ENCODE measurements around the gene DHX58. TPM values are rescaled to one million over a fixed set of nuclear protein-coding genes. Genes with fewer than 3 reads are reported as not detected.

Gene DHX58
- total and polyA plus RNA-seq, 2 donors (not counting 3 experiments of a cell fraction or from before 2014, with no cell fraction given): 3.1 to 9.0 TPM

GRCh38 chr17:42113293-42114069 is 967 bp upstream of the DHX58 start:
- intact Hi-C loops (cut with micrococcal nuclease): no loop called here
- CTCF ChIA-PET: interaction anchor here (0.6 to 2.2 kb wide), 11 partner anchors 9 to 154 kb away, joined by 3 to 13 read pairs (median 5); partner anchors contain the start of gene HSPB9
- no peak overlapping the region for H3K4me2 ChIP-seq (ENCODE audit: insufficient read depth, low read length)
- H3K4me3 ChIP-seq (replicated peaks in 1 of 3; ENCODE audit: insufficient read depth in 1 of 3, low read depth in 1 of 3, low read length in 3 of 3): no peak overlapping the region
- H2AFZ ChIP-seq (ENCODE audit: low read depth, low read length): no peak overlapping the region
- no peak overlapping the region for H3K9ac ChIP-seq (replicated peaks; ENCODE audit: extremely low read depth, insufficient read depth, low read length)
- TF ChIP-seq POLR2AphosphoS5 (IDR thresholded peaks at IDR 0.05; ENCODE audit: insufficient read depth, low read depth, low read length): no peak
- TF ChIP-seq MYC (IDR thresholded peaks at IDR 0.05; ENCODE audit: low read depth, low read length): no peak
- TF ChIP-seq CTCF (IDR thresholded peaks at IDR 0.05; ENCODE audit: extremely low read depth in 1 of 2, insufficient read depth in 1 of 2, low read depth in 1 of 2, low read length in 2 of 2): no peak
- H3K27ac ChIP-seq (ENCODE audit: insufficient read depth, low read depth, low read length): no peak overlapping the region
- DNase-seq (ENCODE audit: low read depth, low spot score) (no peak), FAIRE-seq (no peak)
- POLR2A ChIA-PET: interaction anchor here (0.8 to 1.7 kb wide), 2 partner anchors 10 to 74 kb away, joined by 4 read pairs; no protein-coding TSS in a partner anchor
- H3K79me2 ChIP-seq (ENCODE audit: control insufficient read depth, insufficient read depth, low read length): no peaks in the 10 kb centered on the region
- H3K4me1 ChIP-seq (ENCODE audit: control insufficient read depth, extremely low read depth, insufficient read depth, low read length): peaks cover 9% of the 10 kb centered on the region
- H3K27me3 ChIP-seq (ENCODE audit: control insufficient read depth in 2 of 2, insufficient read depth in 2 of 2, low read length in 2 of 2): no peaks in the 10 kb centered on the region
- no peaks in the 10 kb centered on the region for H3K9me3 ChIP-seq (replicated peaks; ENCODE audit: control insufficient read depth, insufficient read depth, low read length)
- H3K9me1 ChIP-seq (replicated peaks; ENCODE audit: control insufficient read depth, extremely low read depth, insufficient read depth, low read length): no peaks in the 10 kb centered on the region
- no peaks in the 10 kb centered on the region for H4K20me1 ChIP-seq (replicated peaks; ENCODE audit: control insufficient read depth, extremely low read depth, insufficient read depth, low read length)
- TSS peak; percentile 16 for BruUV-seq (replicated peaks)
- H3K36me3 ChIP-seq (ENCODE audit: control insufficient read depth in 2 of 2, extremely low read depth in 1 of 2, insufficient read depth in 2 of 2, low read length in 2 of 2): no peaks in the 10 kb centered on the region
- dilution Hi-C loops (cut with MboI; ENCODE audit: extremely low pct_ligation_motif_present, low sequenced_read_pairs): loop anchor here (25.0 kb wide), 1 partner anchor 151 kb away; the partner anchor contains the start of gene CNP

Data from endothelial cell of umbilical vein (primary cell).